ENCODE results near the gene RAB11B.

DNA sequence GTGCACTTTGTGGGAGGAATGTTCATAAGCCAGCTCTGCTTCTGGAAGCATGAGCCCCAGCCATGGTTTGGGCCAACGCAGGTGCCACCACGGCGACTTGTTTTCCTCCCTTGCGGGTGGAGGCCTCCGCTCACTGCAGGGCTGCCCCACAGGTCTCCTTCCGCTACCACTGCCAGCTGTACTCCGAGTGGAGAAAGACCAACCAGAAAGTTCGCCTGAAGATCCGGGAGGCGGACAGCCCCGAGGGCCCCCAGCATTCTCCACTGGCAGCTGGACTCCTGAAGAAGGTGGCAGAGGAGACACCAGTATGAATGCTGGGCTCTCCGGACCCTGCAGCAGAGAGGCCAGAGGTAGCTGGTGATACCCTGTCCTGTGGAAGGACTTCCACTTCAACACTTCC is 48.1 kb downstream of the RAB11B start:
- TF ChIP-seq, protein P1, sequence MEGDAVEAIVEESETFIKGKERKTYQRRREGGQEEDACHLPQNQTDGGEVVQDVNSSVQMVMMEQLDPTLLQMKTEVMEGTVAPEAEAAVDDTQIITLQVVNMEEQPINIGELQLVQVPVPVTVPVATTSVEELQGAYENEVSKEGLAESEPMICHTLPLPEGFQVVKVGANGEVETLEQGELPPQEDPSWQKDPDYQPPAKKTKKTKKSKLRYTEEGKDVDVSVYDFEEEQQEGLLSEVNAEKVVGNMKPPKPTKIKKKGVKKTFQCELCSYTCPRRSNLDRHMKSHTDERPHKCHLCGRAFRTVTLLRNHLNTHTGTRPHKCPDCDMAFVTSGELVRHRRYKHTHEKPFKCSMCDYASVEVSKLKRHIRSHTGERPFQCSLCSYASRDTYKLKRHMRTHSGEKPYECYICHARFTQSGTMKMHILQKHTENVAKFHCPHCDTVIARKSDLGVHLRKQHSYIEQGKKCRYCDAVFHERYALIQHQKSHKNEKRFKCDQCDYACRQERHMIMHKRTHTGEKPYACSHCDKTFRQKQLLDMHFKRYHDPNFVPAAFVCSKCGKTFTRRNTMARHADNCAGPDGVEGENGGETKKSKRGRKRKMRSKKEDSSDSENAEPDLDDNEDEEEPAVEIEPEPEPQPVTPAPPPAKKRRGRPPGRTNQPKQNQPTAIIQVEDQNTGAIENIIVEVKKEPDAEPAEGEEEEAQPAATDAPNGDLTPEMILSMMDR (conservative IDR thresholded peaks at IDR 0.05) = no peak
- TF ChIP-seq ZFX (IDR thresholded peaks at IDR 0.05) = no peak
